Stimulated activated CD8-positive, alpha-beta memory T cell treated with anti-CD3 and anti-CD28 coated beads, Interleukin-15, amount 100 ng/mL, for 48 hours (primary cell): ENCODE results near the gene GPR153.
A peak's percentile ranks its signal among the peaks of the same experiment; 100 is the strongest.

Source experiments
- DNase-seq, 2 donors: peaks; one replicate each; pipeline ENCODE4 v3.0.0-alpha.2; 2020; ENCODE audit warnings: low read depth in 2 of 2

Gene GPR153

DNA sequence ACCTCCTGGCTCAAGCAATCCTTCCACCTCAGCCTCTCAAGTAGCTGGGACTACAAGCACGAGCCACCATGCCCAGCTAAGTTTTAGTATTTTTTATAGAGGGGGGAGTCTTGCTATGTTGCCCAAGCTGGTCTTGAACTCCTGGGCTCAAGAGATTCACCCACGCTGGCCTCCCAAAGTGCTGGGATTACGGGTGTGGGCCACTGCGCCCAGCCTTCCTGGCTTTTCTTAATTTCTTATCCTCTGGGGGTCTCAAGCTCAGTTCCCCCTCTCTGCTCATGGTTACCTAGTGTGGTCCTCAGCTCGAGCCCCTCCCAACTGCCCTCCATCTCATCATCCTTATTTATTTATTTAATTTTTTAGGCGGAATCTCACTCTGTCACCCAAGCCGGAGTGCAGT, 58.6 kb downstream of the GPR153 start:
- no peak for DNase-seq

DNA sequence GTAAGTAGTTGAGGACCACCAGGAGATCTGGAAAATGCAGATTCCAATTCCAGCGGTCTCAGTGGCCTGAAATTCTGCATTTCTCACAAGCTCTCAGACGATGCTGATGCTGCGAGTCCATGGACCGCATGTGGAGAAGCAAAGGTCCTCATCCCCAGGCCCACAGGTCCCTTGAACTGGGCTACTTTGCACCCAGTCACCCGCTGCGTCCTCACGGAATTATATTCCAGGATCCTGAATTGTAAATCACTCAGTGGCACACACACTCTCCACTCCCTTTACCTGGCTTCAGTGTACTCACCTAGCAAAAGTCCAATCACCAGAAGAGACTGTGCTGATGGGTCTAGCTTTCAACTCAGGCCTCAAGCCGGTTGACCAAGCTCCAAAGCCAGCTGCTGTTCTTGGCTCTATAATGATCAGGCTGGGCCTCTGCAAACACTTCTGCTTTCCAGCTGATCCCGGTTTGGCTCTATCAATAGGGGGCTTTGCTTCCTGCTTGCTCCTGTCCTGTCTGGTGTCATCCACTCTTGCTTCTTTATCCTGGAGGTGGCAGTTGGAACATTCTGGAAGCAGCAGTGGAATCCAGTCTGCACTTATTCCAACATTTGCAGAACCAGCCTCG, 60.6 kb downstream of the GPR153 start:
- no peak for DNase-seq

DNA sequence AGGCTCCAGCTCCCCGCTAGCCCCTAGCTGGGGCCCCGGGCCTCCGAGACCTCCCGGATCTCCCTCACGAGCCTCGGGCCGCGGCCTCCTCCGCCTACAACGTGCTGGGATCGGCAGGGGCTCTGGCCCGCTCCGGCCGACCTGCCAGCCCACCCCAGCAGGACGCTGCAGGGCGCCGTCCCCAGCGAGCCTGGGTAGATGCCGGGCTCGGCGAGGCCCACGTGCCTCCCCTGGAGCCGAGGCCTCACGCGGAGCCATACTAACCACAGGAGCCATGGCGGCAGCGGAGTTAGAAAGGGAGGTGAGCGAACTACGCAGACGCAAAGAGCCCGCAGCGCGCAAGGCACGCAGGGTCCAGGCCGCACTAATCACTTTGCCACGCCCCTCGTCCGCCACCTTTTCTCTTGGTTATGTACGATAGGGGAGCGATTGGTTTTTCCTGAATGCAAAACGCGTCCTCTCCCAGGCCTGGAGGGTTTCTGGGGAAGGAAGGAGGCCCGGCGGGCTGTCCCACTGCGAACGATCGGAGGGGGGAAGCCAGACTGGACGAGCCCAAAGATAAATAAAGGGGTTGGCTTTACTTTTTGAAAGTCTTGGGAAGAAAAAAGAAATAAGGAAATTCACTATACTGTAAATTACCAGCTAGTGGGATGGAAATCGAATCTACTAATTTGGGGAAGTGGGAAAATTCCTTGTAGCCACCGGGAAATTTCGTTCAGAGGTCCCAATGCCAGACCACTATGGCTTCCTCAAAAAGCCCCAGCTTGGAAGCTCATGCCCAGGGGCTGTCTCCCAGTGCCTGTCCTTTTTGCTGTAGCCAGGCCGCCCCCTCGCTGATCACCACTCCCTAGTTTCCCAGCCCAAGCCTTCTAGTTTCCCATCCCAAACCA, 61.4 kb downstream of the GPR153 start, which contains the start of gene RPL22:
RPL22 (minus strand) TSS at position 298 of the 890 bp plus-strand sequence; CDS start at position 276, 22 bp downstream.
- peak; percentile 97 for DNase-seq

DNA sequence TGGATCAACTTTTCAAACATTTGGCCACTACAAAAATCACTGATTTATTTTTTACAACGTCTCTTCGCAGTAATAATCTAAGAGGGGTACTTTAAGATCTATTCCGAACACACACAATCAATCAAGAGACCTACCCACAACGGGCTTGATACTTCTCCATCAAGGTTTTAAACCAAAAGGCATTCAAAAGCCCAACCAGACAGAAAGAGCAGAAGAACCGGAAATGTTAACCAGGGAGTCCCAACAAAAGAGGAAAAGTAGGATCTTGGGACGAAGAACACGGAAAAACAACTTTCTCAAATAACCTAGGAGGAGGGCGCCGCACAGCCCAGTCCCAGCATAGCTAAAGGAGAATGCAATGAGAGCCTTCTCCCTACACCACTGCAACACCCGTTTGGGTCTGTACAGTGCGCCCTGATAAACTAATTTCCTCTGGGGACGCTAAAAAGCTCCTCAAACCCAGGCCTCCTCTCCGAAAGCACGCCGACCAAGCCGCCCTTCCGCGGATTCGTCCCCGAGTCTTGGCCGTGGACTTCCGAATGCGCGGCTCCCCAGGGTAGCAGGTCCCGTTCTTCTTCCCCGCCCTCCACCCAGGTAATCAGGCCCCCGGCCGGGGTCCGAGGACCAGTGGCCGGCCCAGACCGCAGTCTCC, 62.1 kb downstream of the GPR153 start:
- DNase-seq, result no peak

- DNase-seq, result no peak
These were observed 63.0 kb downstream of the GPR153 start for GRCh38 chr1:6197746-6198427.
